Upper lobe of left lung (tissue), 4 donors: ENCODE measurements around the gene OTOG.

ENCODE experiments used
- CTCF ChIP-seq, 6 experiments: fragments of 450-650 bp in 4 of 6; fragments of 200-600 bp in 2 of 6; sonication (generic) in 2 of 6; IDR thresholded peaks; one replicate each; pipeline ENCODE4 v1.5.1; 2016 to 2019; ENCODE audit warnings: antibody characterized with exemption in 6 of 6
- POLR2A ChIP-seq, 4 donors: fragments of 450-650 bp; IDR thresholded peaks; one replicate each; pipeline ENCODE4 v1.5.1; 2016 to 2017; ENCODE audit warnings: antibody characterized with exemption in 4 of 4, mild to moderate bottlenecking in 2 of 4
- POLR2AphosphoS5 ChIP-seq, 2 donors: sonication (generic); formaldehyde crosslinking; IDR thresholded peaks; one replicate each; pipeline ENCODE4 v1.5.1; 2017; ENCODE audit warnings: antibody characterized with exemption in 2 of 2

GRCh38 chr11:17602105-17603001 is 55.3 kb downstream of the OTOG start:
- TF ChIP-seq CTCF (IDR thresholded peaks at IDR 0.05), result no peak
- TF ChIP-seq POLR2A (IDR thresholded peaks at IDR 0.05), result no peak
- TF ChIP-seq POLR2AphosphoS5 (IDR thresholded peaks at IDR 0.05), result no peak
